HCT116 (cell line): ENCODE measurements around the gene CDH24. TPM values are rescaled to one million over a fixed set of nuclear protein-coding genes. Genes with fewer than 3 reads are reported as not detected.

Experiments
- ATAC-seq: fragments of 200-7000 bp; cut with Tn5 transposase; 2 replicates; pipeline ENCODE4 v1.9.1; 2020; ENCODE audit warnings: mild to moderate bottlenecking, moderate library complexity
- BruUV-seq: library from RNA; stranded (reverse); fragments of 400-500 nt; replicated peaks from 2 replicates; lab custom pipeline; 2021; lab: Mats Ljungman, UMichigan
- CTCF ChIA-PET: fragments of 300-600 bp; sonication (Branson Sonifier 250); formaldehyde crosslinking; loops from one replicate; lab custom pipeline; 2021; ENCODE audit warnings: antibody characterized with exemption; lab: Charles Lee
- POLR2A ChIA-PET: fragments of 300-600, 350-600 bp; sonication (Branson Sonifier 250); formaldehyde crosslinking; loops from one replicate; lab custom pipeline; 2021; ENCODE audit warnings: antibody characterized with exemption; lab: Charles Lee
- RAD21 ChIA-PET, 2 experiments: fragments of 300-600 bp; sonication (Branson Sonifier 250); formaldehyde crosslinking; loops; one replicate each; lab custom pipeline; 2023; ENCODE audit warnings: low total read pairs in 2 of 2; ENCODE audit not compliant: uncharacterized antibody in 2 of 2, unreplicated experiment in 2 of 2, low non-redundant PET in 1 of 2; lab: Charles Lee
- DNase-seq: peaks from one replicate; pipeline ENCODE4 v3.0.0-alpha.2; 2010; ENCODE audit warnings: low read depth, low spot score
- H2AFZ ChIP-seq: fragments of 200-600 bp; shearing (Covaris generic), sonication (generic); 2 replicates; pipeline ENCODE4 v1.6.1; 2017; ENCODE audit warnings: low read depth, mixed run types, mixed read lengths, antibody characterized with exemption, low read length; ENCODE audit not compliant: poor library complexity, severe bottlenecking
- H3K27ac ChIP-seq: 2 replicates; pipeline ENCODE4 v1.5.1; 2012; ENCODE audit warnings: low read depth, low read length
- H3K27me3 ChIP-seq: fragments of 200-600 bp; sonication (generic); 2 replicates; pipeline ENCODE4 v1.6.1; 2016; ENCODE audit warnings: mixed run types, low read length, mixed read lengths; ENCODE audit not compliant: insufficient read depth
- H3K36me3 ChIP-seq, 2 experiments: fragments of 200-500 bp in 1 of 2; fragments of 200-600 bp in 1 of 2; sonication (Bioruptor generic) in 1 of 2; sonication (generic) in 1 of 2; 2 replicates each; pipeline versions ENCODE4 v1.5.1 to v1.6.1; 2014 to 2016; ENCODE audit warnings: low read length in 2 of 2, inconsistent platforms in 1 of 2, mixed read lengths in 1 of 2, mixed run types in 1 of 2; ENCODE audit not compliant: insufficient read depth in 2 of 2, control insufficient read depth in 1 of 2
- H3K4me1 ChIP-seq, 2 experiments: fragments of 200-600 bp in 1 of 2; sonication (generic) in 1 of 2; 2 replicates each; pipeline versions ENCODE4 v1.5.1 to v1.6.1; 2012 to 2017; ENCODE audit warnings: low read length in 2 of 2, inconsistent platforms in 1 of 2, mild to moderate bottlenecking in 1 of 2, mixed read lengths in 1 of 2, mixed run types in 1 of 2, moderate library complexity in 1 of 2; ENCODE audit not compliant: insufficient read depth in 2 of 2, control insufficient read depth in 1 of 2
- H3K4me2 ChIP-seq: fragments of 200-600 bp; sonication (generic); 2 replicates; pipeline ENCODE4 v1.6.1; 2017; ENCODE audit warnings: mixed run types, low read length, mixed read lengths
- H3K4me3 ChIP-seq, 2 experiments: fragments of 200-600 bp in 1 of 2; sonication (generic) in 1 of 2; replicated peaks in 1 of 2; 2 replicates each; pipeline ENCODE4 v1.5.1; 2011 to 2016; ENCODE audit warnings: low read length in 2 of 2, control low read depth in 1 of 2, low read depth in 1 of 2, mild to moderate bottlenecking in 1 of 2, mixed read lengths in 1 of 2, mixed run types in 1 of 2
- H3K79me2 ChIP-seq: fragments of 200-600 bp; sonication (generic); 2 replicates; pipeline ENCODE4 v1.6.1; 2017; ENCODE audit warnings: mild to moderate bottlenecking, mixed run types, low read length, moderate library complexity, mixed read lengths; ENCODE audit not compliant: insufficient read depth
- H3K9ac ChIP-seq: fragments of 200-600 bp; sonication (generic); 2 replicates; pipeline ENCODE4 v1.6.1; 2016; ENCODE audit warnings: low read length, mixed read lengths
- H3K9me2 ChIP-seq: fragments of 200-600 bp; sonication (generic), shearing (Covaris generic); 2 replicates; pipeline ENCODE4 v1.6.1; 2017; ENCODE audit warnings: mixed run types, mild to moderate bottlenecking, moderate library complexity; ENCODE audit not compliant: insufficient read depth
- H3K9me3 ChIP-seq, 2 experiments: fragments of 200-500 bp in 1 of 2; fragments of 200-600 bp in 1 of 2; sonication (Bioruptor generic) in 1 of 2; sonication (generic) in 1 of 2; 2 replicates each; pipeline ENCODE4 v1.6.1; 2014 to 2017; ENCODE audit warnings: low read length in 2 of 2, mixed read lengths in 2 of 2, inconsistent platforms in 1 of 2, low read depth in 1 of 2, mild to moderate bottlenecking in 1 of 2, mixed run types in 1 of 2, moderate library complexity in 1 of 2; ENCODE audit not compliant: control insufficient read depth in 1 of 2, insufficient read depth in 1 of 2
- H4K20me1 ChIP-seq: fragments of 200-600 bp; sonication (generic), shearing (Covaris generic); 2 replicates; pipeline ENCODE4 v1.6.1; 2017; ENCODE audit warnings: mixed run types, mild to moderate bottlenecking, moderate library complexity; ENCODE audit not compliant: insufficient read depth
- CBX3 ChIP-seq: IDR thresholded peaks from 2 replicates; pipeline ENCODE4 v1.6.1; 2012; ENCODE audit warnings: low read depth
- CEBPB ChIP-seq: IDR thresholded peaks from 2 replicates; pipeline ENCODE4 v1.6.1; 2012; ENCODE audit warnings: low read depth
- CTCF ChIP-seq, 3 experiments: fragments of 200-600 bp in 1 of 3; sonication (generic) in 1 of 3; IDR thresholded peaks in 2 of 3; conservative IDR thresholded peaks in 1 of 3; 2 replicates each; pipeline ENCODE4 v1.5.1; 2012 to 2017; ENCODE audit warnings: low read depth in 2 of 3, low read length in 2 of 3, antibody characterized with exemption in 1 of 3, borderline replicate concordance in 1 of 3, control low read depth in 1 of 3, mild to moderate bottlenecking in 1 of 3, mixed read lengths in 1 of 3, mixed run types in 1 of 3, moderate library complexity in 1 of 3; ENCODE audit not compliant: insufficient read depth in 1 of 3
- EGR1 ChIP-seq: IDR thresholded peaks from 2 replicates; pipeline ENCODE4 v1.6.1; 2012; ENCODE audit warnings: low read depth
- ELF1 ChIP-seq: IDR thresholded peaks from 2 replicates; pipeline ENCODE4 v1.6.1; 2012; ENCODE audit warnings: low read depth, borderline replicate concordance
- EZH2phosphoT487 ChIP-seq: fragments of 200-600 bp; IDR thresholded peaks from 2 replicates; pipeline ENCODE4 v1.6.1; 2018; ENCODE audit warnings: antibody characterized with exemption, borderline replicate concordance
- JUND ChIP-seq: IDR thresholded peaks from 2 replicates; pipeline ENCODE4 v1.6.1; 2012
- MAX ChIP-seq: IDR thresholded peaks from 2 replicates; pipeline ENCODE4 v1.6.1; 2012
- POLR2AphosphoS5 ChIP-seq: IDR thresholded peaks from 2 replicates; pipeline ENCODE4 v1.6.1; 2011; ENCODE audit warnings: mild to moderate bottlenecking, low read depth, low read length, moderate library complexity
- RAD21 ChIP-seq: IDR thresholded peaks from 2 replicates; pipeline ENCODE4 v1.6.1; 2012; ENCODE audit warnings: low read depth, mild to moderate bottlenecking
- REST ChIP-seq: IDR thresholded peaks from 2 replicates; pipeline ENCODE4 v1.6.1; 2012; ENCODE audit warnings: low read depth
- SIN3A ChIP-seq: IDR thresholded peaks from 2 replicates; pipeline ENCODE4 v1.6.1; 2012; ENCODE audit warnings: low read depth
- SP1 ChIP-seq: IDR thresholded peaks from 2 replicates; pipeline ENCODE4 v1.6.1; 2012; ENCODE audit warnings: low read depth
- YY1 ChIP-seq: IDR thresholded peaks from 2 replicates; pipeline ENCODE4 v1.6.1; 2011; ENCODE audit warnings: low read length, low read depth, moderate library complexity, mild to moderate bottlenecking; ENCODE audit not compliant: insufficient replicate concordance; ENCODE audit errors: extremely low read depth
- ZBTB33 ChIP-seq: IDR thresholded peaks from 2 replicates; pipeline ENCODE4 v1.6.1; 2011; ENCODE audit warnings: mild to moderate bottlenecking, low read length, moderate library complexity; ENCODE audit not compliant: insufficient replicate concordance; ENCODE audit errors: extremely low read depth
- ZFX ChIP-seq: fragments of 450-650 bp; IDR thresholded peaks from 2 replicates; pipeline ENCODE4 v1.6.1; 2017
- intact Hi-C: fragments of 100-400 bp; cut with micrococcal nuclease; formaldehyde crosslinking; loops from 2 replicates; pipeline ENCODE4 v1.10.0; 2022
- total RNA-seq: library from RNA; stranded (reverse); gene quantifications from one replicate; pipeline ENCODE4 v1.2.1, GENCODE V29; 2021; ENCODE audit not compliant: unreplicated experiment

CDH24 gene
- total RNA-seq, 1 experiment from 2014 or later, result 19.3 TPM

GRCh38 chr14:23040100-23040499 lies 17.2 kb downstream of the CDH24 start (continued):
- TF ChIP-seq ZBTB33, result no peak
- no peak for TF ChIP-seq CBX3
- no peak for TF ChIP-seq SIN3A
- TF ChIP-seq CTCF (IDR thresholded peaks at IDR 0.05 in 2 of 3, conservative IDR thresholded peaks at IDR 0.05 in 1 of 3; ENCODE audit: borderline replicate concordance in 1 of 3, insufficient read depth in 1 of 3, low read depth in 2 of 3, low read length in 2 of 3), result no peak
- no peak for TF ChIP-seq EGR1

GRCh38 chr14:23035303-23036144 lies 21.8 kb downstream of the CDH24 start:
- Histone ChIP-seq H3K4me3 (peak overlapping the region; percentile 84 to 98), H3K36me3 (peaks cover 16 to 26% of the 10 kb centered on the region in 2 experiments), H3K9me3 (no peaks in the 10 kb centered on the region), H3K9me2 (no peaks in the 10 kb centered on the region), H3K4me1 (peaks cover 10 to 18% of the 10 kb centered on the region in 2 experiments; a peak in 3 of 4 replicates), H2AFZ (peak overlapping the region; percentile 54), H3K9ac (peak overlapping the region; percentile 96), H3K27ac (peak overlapping the region; percentile 84), H3K4me2 (peak overlapping the region; percentile 51), H3K79me2 (peaks cover 39% of the 10 kb centered on the region), H3K27me3 (no peaks in the 10 kb centered on the region), H4K20me1 (no peaks in the 10 kb centered on the region)
- ATAC-seq (no peak), DNase-seq (no peak)
- TSS peak; percentile 73 for BruUV-seq
- ChIA-PET CTCF (interaction anchor here (1.0 to 1.4 kb wide), 2 partner anchors 22 to 49 kb away, joined by 3 to 4 read pairs; no protein-coding TSS in a partner anchor), RAD21 (no interaction called here), POLR2A (interaction anchor here (1.2 kb wide), 1 partner anchor 28 kb away, joined by 4 read pairs; no protein-coding TSS in a partner anchor)
- intact Hi-C loops, result no loop called here
- TF ChIP-seq CEBPB (no peak), ELF1 (no peak), POLR2AphosphoS5 (no peak), EZH2phosphoT487 (no peak), SP1 (no peak), REST (no peak), CBX3 (0 out of 2 replicates have a peak, but pooled peaks have one; percentile 8), JUND (no peak), RAD21 (no peak), ZFX (no peak), MAX (no peak), YY1 (no peak)
